ENCODE measurements around the gene NCKAP1.
"Not testable (repeated sequence)": the region's sequence is repeated elsewhere in the genome, so short reads cannot be mapped to it uniquely, and the experiment has no call there.

Gene NCKAP1

DNA sequence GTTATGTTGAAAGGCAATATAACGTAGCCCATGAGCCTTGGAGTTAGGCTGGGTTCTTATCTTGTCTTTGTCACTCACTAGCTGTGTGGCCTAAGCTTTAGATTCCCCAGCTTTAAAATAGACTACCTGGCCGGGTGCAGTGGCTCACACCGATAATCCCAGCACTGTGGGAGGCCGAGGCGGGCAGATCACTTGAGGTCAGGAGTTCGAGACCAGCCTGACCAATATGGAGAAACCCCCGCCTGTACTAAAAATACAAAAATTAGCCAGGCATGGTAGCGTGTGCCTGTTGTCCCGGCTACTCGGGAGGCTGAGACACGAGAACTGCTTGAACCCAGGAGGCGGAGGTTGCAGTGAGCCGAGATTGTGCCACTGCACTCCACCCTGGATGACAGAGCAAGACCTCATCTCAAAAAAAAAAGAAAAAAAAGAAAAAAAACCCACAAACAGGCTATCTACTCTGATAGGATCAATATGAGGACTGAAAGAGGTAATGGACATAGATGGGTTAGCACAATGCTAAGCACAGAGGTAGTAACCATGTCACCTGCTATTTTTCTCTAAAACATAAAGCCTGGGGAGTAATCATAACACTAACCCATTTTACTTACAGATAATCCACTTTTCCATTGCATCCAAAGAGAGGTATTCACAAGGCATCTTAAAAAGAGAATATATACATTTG is 43.9 kb downstream of the NCKAP1 start:
- H3K27ac ChIP-seq: no peak overlapping the region
- TF ChIP-seq, protein P1, sequence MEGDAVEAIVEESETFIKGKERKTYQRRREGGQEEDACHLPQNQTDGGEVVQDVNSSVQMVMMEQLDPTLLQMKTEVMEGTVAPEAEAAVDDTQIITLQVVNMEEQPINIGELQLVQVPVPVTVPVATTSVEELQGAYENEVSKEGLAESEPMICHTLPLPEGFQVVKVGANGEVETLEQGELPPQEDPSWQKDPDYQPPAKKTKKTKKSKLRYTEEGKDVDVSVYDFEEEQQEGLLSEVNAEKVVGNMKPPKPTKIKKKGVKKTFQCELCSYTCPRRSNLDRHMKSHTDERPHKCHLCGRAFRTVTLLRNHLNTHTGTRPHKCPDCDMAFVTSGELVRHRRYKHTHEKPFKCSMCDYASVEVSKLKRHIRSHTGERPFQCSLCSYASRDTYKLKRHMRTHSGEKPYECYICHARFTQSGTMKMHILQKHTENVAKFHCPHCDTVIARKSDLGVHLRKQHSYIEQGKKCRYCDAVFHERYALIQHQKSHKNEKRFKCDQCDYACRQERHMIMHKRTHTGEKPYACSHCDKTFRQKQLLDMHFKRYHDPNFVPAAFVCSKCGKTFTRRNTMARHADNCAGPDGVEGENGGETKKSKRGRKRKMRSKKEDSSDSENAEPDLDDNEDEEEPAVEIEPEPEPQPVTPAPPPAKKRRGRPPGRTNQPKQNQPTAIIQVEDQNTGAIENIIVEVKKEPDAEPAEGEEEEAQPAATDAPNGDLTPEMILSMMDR (conservative IDR thresholded peaks at IDR 0.05): no peak
- TF ChIP-seq ZFX (IDR thresholded peaks at IDR 0.05): no peak

DNA sequence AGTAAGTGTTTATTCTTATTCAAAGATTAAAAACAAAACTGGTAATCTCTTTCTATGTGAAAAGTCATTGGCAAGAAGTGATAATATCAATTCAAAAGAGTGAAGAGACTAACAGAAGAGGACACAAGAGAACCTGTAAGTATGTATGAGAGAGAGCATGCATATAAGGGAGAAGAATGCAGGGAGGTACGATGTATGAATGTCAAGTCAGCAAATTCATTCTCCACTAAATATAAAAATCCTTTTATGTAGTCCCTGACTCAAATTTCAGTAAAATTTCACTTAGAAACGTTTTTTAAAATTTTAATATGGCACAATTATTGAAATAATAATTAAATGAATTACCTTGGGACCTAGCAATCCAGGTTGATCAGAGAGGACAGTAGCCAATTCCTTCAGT is 55.3 kb downstream of the NCKAP1 start:
- no peak overlapping the region for H3K27ac ChIP-seq
- TF ChIP-seq, protein P1 (conservative IDR thresholded peaks at IDR 0.05): no peak
- TF ChIP-seq ZFX (IDR thresholded peaks at IDR 0.05): no peak

DNA sequence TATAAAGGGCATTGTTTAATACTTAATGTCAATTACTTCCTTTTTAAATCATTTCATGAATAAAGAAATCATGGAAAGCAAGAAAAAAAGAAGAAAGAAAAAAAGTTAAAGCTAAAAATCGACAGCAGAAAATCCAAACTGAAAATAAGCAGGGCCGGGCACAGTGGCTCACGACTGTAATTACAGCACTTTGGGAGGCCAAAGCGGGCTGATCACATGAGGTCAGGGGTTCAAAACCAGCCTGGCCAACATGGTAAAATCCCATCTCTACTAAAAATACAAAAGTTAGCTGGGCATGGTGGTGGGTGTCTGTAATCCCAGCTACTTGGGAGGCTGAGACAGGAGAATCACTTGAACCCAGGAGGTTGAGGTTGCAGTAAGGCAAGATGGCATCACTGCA is 56.8 kb downstream of the NCKAP1 start:
- not testable (repeated sequence) for H3K27ac ChIP-seq

DNA sequence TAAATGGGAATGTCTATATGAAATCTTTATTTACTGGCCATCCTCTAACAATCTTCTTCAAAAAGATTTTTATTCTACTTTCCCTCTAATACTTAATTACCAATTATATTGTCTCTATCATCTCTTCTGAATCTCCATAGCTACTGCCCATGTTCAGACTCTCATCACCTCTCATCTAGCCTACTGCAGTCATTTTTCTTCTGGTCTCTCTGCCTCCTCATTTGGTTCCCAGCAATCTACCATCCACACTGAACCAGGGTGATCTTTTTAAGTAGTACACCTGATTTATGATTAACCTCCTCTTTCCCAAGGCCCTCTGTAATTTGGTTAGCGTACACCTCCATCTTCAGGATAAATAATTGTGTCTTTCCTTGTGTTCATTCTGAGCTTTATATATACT is 57.6 kb downstream of the NCKAP1 start:
- no peak overlapping the region for H3K27ac ChIP-seq
- TF ChIP-seq ZFX (IDR thresholded peaks at IDR 0.05): no peak
- TF ChIP-seq, protein P1 (conservative IDR thresholded peaks at IDR 0.05): no peak

DNA sequence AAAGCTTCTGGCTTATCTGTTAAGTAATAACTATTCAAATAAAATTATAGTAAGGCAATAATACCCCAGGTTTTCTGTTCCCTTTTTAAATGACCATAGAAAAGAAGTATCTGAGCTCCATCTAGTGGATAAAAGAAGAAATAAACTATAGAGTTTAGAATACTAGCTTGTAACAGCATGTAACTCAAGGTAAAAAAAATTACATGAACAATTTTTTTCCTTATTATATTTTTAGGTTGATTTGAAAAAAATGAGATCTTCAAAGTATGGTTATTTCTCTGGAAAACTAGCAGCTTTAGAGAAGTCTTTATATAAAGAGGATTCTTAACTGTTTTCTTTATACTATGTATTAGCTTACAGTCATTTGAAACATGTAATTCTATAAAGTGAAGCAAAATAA is 58.1 kb downstream of the NCKAP1 start:
- TF ChIP-seq, protein P1 (conservative IDR thresholded peaks at IDR 0.05): peak; percentile 77
- TF ChIP-seq ZFX (IDR thresholded peaks at IDR 0.05): no peak
- H3K27ac ChIP-seq: no peak overlapping the region

DNA sequence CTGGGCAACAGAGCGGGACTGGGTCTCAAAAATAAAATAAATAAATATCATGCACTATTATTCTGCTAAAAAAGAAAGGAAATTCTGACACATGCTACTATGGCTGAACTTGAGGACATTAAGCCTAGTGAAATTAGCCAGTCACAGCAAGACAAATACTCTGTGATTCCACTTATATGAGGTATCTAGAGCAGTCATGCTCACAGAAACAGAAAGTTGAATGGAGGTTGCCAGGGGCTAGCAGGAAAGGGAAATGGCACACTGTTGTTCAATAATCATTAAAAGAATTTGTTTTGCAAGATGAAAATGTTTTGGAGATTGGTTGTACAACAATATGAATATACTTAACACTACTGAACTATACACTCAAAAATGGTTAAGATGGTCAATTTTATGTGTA is 60.8 kb downstream of the NCKAP1 start:
- no peak overlapping the region for H3K27ac ChIP-seq
- no peak for TF ChIP-seq ZFX (IDR thresholded peaks at IDR 0.05)
- TF ChIP-seq, protein P1 (conservative IDR thresholded peaks at IDR 0.05): no peak

DNA sequence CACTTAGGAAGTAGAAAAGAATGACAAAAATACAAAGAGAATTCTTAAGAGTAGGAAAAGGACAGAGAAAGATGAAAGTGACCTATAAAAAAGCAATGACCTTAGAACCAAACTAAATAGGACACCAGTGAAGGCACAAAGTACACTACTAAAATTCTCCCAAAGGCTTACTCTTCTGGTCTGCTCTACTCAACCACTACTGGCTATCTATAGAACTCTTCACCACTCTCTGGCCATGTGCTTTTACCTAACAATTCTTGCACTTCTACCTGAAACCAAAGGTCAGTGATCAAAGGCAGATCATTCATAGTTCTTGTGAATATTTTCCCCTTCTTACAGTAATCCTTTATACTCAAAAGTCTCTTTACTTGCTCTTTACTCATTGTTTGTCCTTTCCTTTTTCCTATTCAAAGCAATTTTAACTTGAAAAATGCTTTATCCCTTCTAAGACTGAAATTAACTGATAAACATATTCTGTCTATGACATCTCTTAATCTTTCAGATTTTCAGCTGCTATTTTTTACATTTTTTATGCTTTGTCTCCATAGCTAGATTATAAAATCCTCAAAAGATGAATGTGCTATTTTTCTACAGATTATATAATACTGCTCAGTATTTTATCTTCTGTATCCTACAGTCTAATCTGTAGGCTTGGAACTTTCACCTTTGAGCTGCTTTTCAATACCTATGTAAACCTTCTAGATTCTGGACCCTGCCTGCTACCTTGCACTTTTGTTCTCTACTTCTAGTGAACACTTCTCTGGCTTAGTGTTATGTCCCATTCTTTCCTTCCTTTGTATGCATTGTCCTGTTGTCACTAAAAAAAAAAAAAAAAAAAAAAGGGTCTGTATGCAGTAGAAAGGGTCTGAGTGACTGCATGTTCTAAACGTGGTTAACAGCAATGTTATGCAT is 64.6 kb downstream of the NCKAP1 start:
- TF ChIP-seq ZFX (IDR thresholded peaks at IDR 0.05): no peak
- TF ChIP-seq, protein P1 (conservative IDR thresholded peaks at IDR 0.05): no peak

More for the DNA sequence above, 64.6 kb downstream of the NCKAP1 start:
- H3K27ac ChIP-seq: no peak overlapping the region

Data from C4-2B (cell line).